Erythroblast (primary cell): ENCODE results near the gene TMEM185A.

Experiments
- GATA1 ChIP-seq: IDR thresholded peaks from 2 replicates; pipeline ENCODE4 v1.6.1; 2011; ENCODE audit warnings: low read depth, mild to moderate bottlenecking, control low read depth, low read length, moderate library complexity
- POLR2A ChIP-seq: IDR thresholded peaks from 2 replicates; pipeline ENCODE4 v1.6.1; 2011; ENCODE audit warnings: mild to moderate bottlenecking, low read length

- TF ChIP-seq POLR2A, result no peak
- TF ChIP-seq GATA1, result no peak
These were observed 20.8 kb upstream of the TMEM185A start for GRCh38 chrX:149652232-149652981.
